Activated T-helper 9 cell treated with anti-CD3 and anti-CD28 coated beads, Interleukin-2, amount 50 U/mL, for 16 hours (primary cell): ENCODE data around the gene TMEM38B.
"Not testable (repeated sequence)": the region's sequence is repeated elsewhere in the genome, so short reads cannot be mapped to it uniquely, and the experiment has no call there.

Source experiments
- DNase-seq: peaks from one replicate; pipeline ENCODE4 v3.0.0-alpha.2; 2020; ENCODE audit warnings: low read depth

The TMEM38B gene

DNA sequence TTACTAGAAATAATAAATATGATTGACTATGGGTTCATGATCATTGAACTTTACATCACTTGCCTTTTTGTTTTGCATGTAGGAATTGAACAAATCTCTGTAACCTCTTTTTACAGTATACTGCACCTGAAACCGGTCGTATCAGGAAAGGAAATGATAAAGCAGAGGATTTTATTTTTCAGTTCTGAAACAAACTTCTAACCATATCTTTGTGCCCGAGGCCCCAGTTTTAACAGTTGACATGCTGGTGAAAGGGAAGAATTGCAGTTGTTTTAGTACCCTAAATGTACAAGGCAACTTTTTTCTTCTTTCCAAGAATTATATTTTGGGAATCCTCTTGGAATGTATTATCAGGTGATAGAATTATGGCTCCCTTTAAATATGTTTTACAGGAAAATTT lies 27.8 kb downstream of the TMEM38B start:
- DNase-seq = no peak

DNA sequence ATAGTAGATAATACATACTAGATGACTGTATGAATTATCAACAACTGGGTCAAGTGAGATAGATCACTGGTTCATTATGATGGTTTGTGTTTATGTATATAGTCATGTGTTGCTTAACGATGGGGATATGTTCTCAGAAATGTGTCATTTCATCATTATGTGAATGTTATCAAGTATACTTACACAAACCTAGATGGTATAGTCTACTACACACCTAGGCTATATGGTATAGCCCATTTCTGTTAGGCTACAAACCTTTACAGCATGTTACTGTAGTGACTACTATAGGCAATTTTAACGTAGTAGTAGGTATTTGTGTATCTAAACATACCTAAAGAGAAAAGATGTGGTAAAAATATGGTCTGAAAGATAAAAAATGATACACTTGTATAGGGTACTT lies 31.0 kb downstream of the TMEM38B start:
- DNase-seq = no peak

DNA sequence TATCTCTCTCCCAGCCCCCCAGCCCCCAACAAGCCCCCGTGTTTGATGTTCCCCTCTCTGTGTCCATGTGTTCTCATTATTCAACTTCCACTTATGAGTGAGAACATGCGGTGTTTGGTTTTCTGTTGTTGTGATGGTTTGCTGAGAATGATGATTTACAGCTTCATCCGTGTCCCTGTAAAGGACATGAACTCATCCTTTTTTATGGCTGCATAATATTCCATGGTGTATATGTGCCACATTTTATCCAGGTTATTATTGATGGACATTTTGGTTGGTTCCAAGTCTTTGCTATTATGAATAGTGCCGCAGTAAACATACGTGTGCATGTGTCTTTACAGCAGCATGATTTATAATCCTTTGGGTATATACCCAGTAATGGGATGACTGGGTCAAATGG lies 33.9 kb downstream of the TMEM38B start:
- not testable (repeated sequence) for DNase-seq

DNA sequence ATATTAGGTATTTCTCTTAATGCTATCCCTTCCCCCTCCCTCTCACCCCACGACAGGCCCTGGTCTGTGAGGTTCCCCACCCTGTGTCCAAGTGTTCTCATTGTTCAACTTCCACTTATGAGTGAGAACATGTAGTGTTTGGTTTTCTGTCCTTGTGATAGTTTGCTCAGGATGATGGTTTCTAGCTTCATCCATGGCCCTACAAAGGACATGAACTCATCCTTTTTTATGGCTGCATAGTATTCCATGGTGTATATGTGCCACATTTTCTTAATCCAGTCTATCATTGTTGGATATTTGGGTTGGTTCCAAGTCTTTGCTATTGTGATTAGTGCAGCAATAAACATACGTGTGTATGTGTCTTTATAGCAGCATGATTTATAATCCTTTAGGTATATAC lies 37.1 kb downstream of the TMEM38B start:
- DNase-seq = not testable (repeated sequence)

DNA sequence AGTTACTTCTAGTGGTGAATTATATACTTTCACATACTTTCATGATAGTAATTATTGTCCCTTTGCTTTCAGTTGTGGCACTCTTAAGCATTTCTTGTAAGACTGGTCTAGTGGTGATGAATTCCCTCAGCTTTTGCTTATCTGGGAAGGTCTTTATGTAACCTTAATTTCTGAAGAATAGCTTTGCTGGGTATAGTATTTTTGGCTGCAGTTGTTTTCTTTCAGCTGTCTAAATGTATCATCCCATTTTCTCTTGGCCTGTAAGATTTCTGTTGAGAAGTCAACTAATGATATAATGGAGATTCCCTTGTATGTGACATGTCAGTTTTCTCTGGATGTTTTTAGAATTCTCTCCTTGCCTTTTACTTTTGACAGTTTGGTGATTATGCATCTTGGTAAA lies 41.0 kb downstream of the TMEM38B start:
- DNase-seq = no peak

DNA sequence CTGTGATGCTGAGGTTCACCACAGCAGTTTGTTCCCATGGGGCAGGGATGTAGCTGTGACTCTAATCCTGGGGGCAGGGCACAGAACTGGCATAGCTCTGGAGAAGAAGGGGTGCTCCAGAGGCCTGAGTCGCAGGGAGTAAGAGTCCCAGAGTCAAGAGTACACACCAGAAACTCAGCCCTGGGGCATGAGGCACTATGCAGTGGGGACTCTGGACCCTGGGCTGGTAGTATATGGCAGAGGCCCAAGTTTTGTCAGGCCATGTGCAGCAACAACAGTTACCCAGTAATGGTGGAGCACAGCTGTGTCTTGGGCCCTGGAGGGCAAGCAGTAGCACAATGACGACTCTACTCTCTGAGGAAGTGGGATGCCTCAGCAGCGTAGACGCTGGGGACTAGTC lies 42.9 kb downstream of the TMEM38B start:
- no peak for DNase-seq

DNA sequence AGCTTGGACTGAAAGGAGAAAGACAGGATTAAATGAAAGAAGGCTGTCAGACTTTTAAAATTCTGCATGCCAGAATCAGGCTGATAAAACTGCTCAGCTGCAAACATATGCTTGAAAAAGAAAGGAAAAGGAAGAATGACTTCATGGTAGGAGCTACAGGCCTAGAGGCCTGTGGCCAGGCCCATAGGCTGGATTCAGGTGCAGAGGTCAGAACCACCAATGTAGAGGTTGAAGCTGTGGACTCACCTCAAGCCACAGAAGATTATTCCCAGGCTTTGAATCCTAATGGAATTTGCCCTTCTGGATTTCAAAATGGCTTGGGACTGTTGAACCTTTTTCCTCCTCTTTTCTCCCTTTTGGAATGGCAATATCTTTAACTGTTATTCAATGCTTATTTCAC lies 47.7 kb downstream of the TMEM38B start:
- no peak for DNase-seq

DNA sequence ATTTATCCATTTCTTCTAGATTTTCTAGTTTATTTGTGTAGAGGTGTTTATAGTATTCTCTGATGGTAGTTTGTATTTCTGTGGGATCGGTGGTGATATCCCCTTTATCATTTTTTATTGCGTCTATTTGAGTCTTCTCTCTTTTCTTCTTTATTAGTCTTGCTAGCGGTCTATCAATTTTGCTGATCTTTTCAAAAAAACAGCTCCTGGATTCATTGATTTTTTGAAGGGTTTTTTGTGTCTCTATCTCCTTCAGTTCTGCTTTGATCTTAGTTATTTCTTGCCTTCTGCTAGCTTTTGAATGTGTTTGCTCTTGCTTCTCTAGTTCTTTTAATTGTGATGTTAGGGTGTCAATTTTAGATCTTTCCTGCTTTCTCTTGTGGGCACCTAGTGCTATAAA lies 53.0 kb downstream of the TMEM38B start:
- DNase-seq = not testable (repeated sequence)

DNA sequence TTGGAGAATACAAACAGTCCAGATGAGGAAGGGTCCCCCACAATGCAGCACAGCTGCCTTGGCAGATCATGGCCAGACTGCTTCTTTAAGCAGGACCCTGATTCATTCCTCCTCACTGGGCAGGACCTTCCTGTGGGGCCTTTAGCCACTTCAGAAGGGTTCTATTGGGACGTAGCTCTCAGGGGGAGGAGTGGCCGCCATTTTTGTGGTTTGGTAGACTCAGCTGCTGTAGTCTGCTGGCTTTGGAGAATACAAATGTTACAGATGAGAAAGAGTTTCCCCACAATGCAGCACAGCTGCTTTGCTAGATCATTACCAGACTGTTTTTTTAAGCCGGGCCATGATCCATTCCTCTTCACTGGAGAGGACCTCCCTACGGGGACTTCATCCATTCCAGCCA lies 57.4 kb downstream of the TMEM38B start:
- no peak for DNase-seq

DNA sequence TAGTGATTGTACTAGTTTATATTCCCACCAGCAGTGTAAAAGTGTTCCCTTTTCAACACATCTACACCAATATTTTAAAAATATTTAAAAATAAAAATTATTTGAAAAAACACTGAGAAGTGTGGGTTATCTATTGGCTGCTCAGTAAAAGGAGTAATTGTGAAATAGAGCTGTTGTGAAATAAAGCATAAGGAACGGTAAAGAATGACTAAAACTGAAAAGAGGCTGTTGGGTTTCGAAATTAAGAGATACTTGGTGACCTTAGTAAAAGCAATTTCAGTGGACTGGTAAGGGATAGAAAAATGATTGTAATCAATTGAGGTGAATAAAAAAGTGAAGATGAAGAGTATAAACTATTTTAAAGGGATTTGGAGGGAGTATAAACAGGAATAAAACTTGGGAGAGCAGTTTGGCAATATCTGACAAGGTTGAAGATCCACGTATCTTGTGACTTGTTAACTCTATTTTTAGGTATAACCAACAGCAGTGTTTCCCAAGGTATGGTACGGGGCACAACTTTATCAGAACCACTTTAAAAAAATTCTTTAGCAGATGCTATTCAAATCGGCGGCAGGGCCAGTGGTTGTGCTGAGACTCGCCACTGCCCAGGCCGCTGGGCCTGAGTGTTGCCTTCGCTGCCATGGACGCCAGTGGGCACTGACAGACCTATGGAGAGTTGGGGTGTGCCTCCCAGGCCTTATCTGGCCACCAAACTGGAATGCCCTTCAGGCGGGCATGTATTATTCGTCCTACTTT lies 63.3 kb downstream of the TMEM38B start:
- no peak for DNase-seq

DNA sequence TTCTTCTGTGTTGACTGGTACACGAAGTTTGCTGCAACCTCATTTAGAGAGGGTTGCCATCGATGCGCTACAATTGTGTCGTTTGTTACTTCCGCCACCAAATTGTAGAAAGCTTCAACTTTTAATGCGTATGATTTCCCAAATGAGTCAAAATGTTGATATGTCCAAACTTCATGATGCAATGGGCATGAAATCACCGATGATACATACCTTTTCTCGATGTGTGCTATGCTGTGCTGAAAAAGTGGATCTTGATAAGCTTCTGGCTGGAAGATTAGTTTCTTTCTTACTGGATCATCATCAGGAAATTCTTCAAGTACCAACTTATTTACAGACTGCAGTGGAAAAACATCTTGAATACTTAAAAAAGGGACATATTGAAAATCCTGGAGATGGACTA lies 65.7 kb downstream of the TMEM38B start:
- no peak for DNase-seq

DNA sequence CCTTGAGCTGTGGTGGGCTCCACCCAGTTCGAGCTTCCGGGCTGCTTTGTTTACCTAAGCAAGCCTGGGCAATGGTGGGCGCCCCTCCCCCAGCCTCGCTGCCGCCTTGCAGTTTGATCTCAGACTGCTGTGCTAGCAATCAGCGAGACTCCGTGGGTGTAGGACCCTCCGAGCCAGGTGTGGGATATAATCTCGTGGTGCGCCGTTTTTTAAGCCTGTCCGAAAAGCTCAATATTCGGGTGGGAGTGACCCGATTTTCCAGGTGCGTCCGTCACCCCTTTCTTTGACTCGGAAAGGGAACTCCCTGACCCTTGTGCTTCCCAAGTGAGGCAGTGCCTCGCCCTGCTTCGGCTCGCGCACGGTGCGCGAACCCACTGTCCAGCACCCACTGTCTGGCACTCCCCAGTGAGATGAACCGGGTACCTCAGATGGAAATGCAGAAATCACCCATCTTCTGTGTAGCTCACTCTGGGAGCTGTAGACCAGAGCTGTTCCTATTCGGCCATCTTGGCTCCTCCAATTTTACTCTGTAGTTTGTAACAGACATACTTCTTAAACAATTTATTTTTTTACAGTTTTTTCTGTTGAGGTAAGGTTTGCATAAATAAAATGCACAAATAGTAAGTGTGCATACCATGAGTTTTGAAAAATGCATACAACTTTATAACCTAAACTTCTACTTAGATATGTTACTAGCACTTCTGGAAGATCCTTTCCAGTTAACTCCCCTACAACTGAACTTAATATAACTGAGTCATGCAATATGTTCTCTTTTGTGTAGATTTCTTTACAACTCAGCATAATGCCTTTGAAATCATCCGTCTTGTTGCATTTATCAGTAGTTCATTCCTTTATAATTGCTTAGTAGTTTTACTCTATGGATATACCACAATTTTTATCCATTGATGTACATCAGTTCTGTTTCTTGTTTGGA lies 88.5 kb downstream of the TMEM38B start:
- DNase-seq = not testable (repeated sequence)

DNA sequence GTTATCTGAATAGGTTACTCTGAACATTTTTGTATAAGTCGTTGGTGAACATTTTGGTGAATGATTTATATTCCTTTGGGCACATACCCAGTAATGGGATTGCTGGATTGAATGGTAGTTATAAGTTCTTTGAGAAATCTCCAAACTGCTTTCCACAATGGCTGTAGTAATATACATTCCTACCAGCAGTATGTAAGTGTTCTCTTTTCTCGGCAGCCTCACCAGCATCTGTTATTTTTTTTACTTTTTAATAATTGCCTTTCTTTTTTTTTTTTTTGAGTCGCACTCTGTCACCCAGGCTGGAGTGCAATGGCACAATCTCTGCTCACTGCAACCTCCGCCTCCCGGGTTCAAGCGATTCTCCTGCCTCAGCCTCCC lies 89.1 kb downstream of the TMEM38B start:
- DNase-seq = not testable (repeated sequence)

DNA sequence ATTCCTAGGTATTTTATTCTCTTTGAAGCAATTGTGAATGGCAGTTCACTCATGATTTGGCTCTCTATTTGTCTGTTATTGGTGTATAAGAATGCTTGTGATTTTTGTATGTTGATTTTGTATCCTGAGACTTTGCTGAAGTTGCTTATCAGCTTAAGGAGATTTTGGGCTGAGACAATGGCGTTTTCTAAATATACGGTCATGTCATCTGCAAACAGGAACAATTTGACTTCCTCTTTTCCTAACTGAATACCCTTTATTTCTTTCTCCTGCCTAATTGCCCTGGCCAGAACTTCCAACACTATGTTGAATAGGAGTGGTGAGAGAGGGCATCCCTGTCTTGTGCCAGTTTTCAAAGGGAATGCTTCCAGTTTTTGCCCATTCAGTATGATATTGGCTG lies 92.5 kb downstream of the TMEM38B start:
- not testable (repeated sequence) for DNase-seq

DNA sequence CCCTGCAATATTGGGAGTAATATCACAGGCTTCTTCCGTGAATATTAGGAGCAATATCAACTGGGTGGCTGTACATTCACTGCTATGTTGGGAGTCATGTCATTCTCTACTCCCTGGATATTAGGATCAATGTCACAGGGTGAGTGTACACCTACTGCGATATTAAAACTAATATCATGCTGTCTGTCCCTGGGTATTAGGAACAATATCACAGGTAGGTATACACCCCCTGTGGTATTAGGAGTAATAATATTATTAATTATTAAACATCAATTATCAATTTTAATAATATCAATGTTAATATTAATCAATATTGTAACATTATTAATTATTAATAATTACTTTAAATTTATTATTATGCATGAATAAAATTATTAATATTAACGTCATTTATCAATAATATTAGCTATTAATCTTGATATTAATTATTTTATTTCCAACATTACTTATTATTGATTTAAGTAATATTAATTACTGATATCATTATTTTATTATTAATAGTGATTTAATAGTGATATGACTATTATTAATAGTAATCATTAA lies 121.9 kb downstream of the TMEM38B start:
- DNase-seq = no peak

DNA sequence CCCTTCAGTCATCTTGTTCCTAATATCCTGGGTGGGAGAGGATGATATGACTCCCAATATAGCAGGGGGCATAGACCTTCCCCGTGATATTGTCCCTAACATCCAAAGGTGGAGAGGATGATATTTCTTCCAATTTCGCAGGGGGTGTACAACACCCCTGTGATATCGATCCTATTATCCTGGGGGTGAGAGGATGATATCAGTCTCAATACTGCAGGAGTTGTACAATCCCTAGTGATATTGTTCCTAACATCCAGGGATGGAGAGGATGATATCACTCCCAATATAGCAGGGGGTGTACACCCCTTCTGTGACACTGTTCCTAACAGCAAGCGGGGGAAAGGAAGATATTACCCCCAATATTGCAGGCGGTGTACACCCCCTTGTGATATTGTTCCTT lies 122.6 kb downstream of the TMEM38B start:
- DNase-seq = no peak

DNA sequence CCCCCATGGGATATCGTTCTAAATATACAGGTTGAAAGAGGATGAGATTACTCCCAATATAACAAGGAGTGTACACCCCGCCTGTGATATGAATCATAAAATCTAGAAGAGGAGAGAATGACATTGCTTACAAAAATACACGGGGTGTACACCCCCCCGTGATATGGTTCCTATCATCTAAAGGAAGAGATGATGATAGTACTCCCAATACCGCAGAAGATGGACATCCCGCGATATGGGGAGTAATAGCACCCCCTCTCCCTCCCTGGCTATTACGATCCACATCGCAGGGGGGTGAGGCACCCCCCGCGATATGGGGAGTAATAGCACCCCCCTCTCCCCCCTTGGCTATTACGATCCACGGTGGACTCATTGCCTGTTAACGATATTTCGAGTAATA lies 124.6 kb downstream of the TMEM38B start:
- DNase-seq = no peak

DNA sequence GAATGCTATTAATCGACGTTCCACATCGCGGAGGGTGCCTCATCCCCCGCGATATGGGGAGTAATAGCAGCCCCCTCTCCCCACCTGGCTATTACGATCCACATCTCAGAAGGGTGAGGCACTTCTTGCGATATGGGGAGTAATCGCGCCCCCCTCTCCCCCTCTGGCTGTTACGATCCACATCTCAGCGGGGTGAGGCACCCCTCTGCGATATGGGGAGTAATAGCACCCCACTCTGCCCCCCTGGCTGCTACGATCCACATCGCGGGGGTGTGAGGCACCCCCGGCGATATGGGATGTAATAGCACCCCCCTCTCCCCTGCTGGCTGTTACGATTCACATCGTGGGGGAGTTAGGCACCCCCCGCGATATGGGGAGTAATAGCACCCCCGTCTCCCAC lies 128.5 kb downstream of the TMEM38B start:
- no peak for DNase-seq
